Ovary (tissue), 9 donors: ENCODE data around the gene CDCA7L. TPM values are rescaled to one million over a fixed set of nuclear protein-coding genes. Genes with fewer than 3 reads are reported as not detected.
A peak's percentile ranks its signal among the peaks of the same experiment; 100 is the strongest.

ENCODE experiments used
- DNase-seq, 5 donors: peaks; one replicate each; pipeline ENCODE4 v3.0.0-alpha.2; 2019 to 2020
- H3K27ac ChIP-seq, 2 donors: fragments of 200-600 bp; one replicate each; pipeline versions ENCODE4 v1.5.1 to v1.8.0; 2019 to 2022
- H3K27me3 ChIP-seq: fragments of 200-600 bp; one replicate; pipeline ENCODE4 v1.8.0; 2022
- H3K36me3 ChIP-seq: fragments of 200-600 bp; sonication (generic); one replicate; pipeline ENCODE4 v1.5.1; 2019
- H3K4me1 ChIP-seq: one replicate; pipeline ENCODE4 v1.8.1; 2013; ENCODE audit warnings: mild to moderate bottlenecking, moderate library complexity; ENCODE audit not compliant: insufficient read depth
- H3K4me3 ChIP-seq: fragments of 200-600 bp; sonication (generic); one replicate; pipeline ENCODE4 v1.5.1; 2017
- H3K9me3 ChIP-seq, 2 donors: fragments of 200-600 bp in 1 of 2; sonication (generic) in 1 of 2; one replicate each; pipeline versions ENCODE4 v1.5.1 to v1.8.1; 2013 to 2019; ENCODE audit warnings: mild to moderate bottlenecking in 1 of 2, moderate library complexity in 1 of 2
- EP300 ChIP-seq: sonication (generic); formaldehyde crosslinking; IDR thresholded peaks from one replicate; pipeline ENCODE4 v1.6.1; 2017; ENCODE audit warnings: antibody characterized with exemption
- POLR2A ChIP-seq: fragments of 450-650 bp; IDR thresholded peaks from one replicate; pipeline ENCODE4 v1.6.1; 2017; ENCODE audit warnings: antibody characterized with exemption, mild to moderate bottlenecking, moderate library complexity
- WGBS, 3 donors: extraction: QIAGEN DNeasy Blood & Tissue Kit in 1 of 3; methylation state at CpG; one replicate each; pipeline versions ENCODE4 v1.1.5 to v1.1.7; 2013 to 2017; 5-methylcytosine and 5-hydroxymethylcytosine counted together
- intact Hi-C, 4 donors: fragments of 100-400 bp; cut with DNase I; formaldehyde crosslinking; loops; one replicate each; pipeline versions ENCODE4 v1.11.0 to v1.15.1; 2022 to 2023
- polyA plus RNA-seq, 2 donors: library from polyadenylated mRNA; stranded (reverse); fragments of 200-250 nt in 1 of 2; fragments of 350-450 nt in 1 of 2; fragmentation: Illumina TruSeq in 1 of 2; extraction: RNeasy Lipid Tissue Mini Kit (QIAGEN cat#74804) in 1 of 2; gene quantifications; one replicate each; pipeline ENCODE4 v1.2.3, GENCODE V29; 2013 to 2014
- total RNA-seq, 7 donors: library from RNA; depleted of rRNA in 2 of 7; stranded (reverse); fragments of >200 nt in 2 of 7; fragmentation: NEBNext Ultra II Directional in 3 of 7; extraction: Animal tissue kit (Norgen Biotek cat#: 25700) in 3 of 7; gene quantifications; one replicate each; pipeline versions ENCODE4 v1.1.0 to v1.2.4, GENCODE V29; 2016 to 2023
- TF ChIP-seq, protein P1 (sequence below), 3 donors: fragments of 450-650 bp in 2 of 3; fragments of 200-600 bp in 1 of 3; IDR thresholded peaks; one replicate each; pipeline versions ENCODE4 v1.5.1 to v1.8.0; 2016 to 2022; ENCODE audit warnings: antibody characterized with exemption in 3 of 3, mild to moderate bottlenecking in 1 of 3
- donor health status: DM: no; HTN: no; CAD: no; lungs with moderate emphysema.
- donor health status: DM: no; HTN: no; CAD: no.
- donor health status: Bipolar disorder and iron deficiency.
- donor health status: DM: yes; HTN: yes; CAD: no.
- donor health status: DM: no; HTN: no; CAD: no.
- donor health status: DM: yes; HTN: yes; CAD: no.

CDCA7L gene
- total and polyA plus RNA-seq, 9 donors, result 16.8 to 35.1 (median 26.8) TPM

DNA sequence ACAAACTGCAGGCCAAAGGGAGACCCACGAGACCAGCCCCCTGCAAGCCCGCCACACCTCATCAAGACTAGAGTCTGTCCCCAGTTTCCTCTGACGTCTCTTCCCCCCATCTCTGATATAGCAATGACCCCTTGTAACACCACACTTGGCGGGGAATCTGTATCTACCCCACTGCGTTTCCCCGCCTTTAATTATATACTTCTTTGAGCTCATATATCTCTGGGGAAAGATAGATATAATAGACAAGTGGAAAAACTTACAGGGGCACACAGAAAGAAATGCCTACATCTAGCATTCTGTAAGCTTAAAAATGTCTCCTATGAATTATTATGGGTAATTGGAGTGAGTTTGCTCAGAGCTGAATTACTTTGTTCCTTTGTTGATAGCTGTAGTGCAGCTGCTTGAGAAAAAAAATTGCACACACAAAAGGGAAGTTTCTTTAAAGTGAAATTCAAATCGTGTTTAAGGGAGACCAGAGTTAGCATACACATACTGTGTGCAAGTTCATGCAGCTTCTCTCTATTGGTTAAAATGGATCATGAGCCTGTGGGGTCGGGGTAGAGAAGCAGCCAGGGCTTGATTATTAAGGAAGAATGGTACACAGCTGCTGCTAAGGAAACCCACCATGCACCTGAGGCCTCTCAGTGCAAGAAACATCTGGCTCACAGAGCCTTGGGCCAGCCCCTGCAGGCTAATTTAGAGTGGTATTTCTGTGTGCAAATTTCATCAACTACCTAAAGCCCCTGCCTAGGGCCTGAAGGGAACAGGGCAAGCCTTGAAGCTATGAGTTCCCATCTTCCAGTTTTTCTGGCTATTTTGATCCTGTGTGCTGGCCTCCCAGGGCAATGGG lies 32.5 kb downstream of the CDCA7L start:
- no peak for DNase-seq
- TF ChIP-seq, protein P1, sequence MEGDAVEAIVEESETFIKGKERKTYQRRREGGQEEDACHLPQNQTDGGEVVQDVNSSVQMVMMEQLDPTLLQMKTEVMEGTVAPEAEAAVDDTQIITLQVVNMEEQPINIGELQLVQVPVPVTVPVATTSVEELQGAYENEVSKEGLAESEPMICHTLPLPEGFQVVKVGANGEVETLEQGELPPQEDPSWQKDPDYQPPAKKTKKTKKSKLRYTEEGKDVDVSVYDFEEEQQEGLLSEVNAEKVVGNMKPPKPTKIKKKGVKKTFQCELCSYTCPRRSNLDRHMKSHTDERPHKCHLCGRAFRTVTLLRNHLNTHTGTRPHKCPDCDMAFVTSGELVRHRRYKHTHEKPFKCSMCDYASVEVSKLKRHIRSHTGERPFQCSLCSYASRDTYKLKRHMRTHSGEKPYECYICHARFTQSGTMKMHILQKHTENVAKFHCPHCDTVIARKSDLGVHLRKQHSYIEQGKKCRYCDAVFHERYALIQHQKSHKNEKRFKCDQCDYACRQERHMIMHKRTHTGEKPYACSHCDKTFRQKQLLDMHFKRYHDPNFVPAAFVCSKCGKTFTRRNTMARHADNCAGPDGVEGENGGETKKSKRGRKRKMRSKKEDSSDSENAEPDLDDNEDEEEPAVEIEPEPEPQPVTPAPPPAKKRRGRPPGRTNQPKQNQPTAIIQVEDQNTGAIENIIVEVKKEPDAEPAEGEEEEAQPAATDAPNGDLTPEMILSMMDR (IDR thresholded peaks at IDR 0.05), result no peak
- TF ChIP-seq EP300 (no peak), POLR2A (no peak)
- H3K27me3 ChIP-seq, result no peaks in the 10 kb centered on the region
- H3K4me1 ChIP-seq, result peaks cover 4% of the 10 kb centered on the region
- no peak overlapping the region for H3K27ac ChIP-seq
- H3K4me3 ChIP-seq, result no peak overlapping the region
- H3K36me3 ChIP-seq, result no peaks in the 10 kb centered on the region
- H3K9me3 ChIP-seq, result no peaks in the 10 kb centered on the region
- WGBS, 3 donors, result 73 to 77% (median 76%) methylated on average over 8 of the region's 8 CpGs
- intact Hi-C loops, result no loop called here

DNA sequence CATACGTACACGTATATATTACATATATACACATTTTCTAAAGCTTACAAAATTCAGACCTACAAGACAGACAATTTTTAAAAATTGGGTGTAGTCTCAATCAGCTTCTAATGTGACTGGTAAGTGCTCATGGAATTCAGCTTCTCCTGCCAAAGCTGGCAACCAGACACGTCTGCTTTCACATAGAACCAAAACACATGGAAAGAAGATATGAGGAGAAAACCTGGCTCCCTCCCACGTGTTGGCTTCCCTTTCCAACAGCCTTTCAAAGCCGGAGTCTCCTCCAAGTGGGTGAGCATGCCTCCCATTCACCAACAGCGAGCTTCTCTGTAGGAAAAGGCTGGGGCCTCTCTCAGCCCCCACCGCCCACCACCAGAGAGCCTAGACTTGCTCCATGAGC lies 33.4 kb downstream of the CDCA7L start:
- intact Hi-C loops, result no loop called here
- no peaks in the 10 kb centered on the region for H3K36me3 ChIP-seq

DNA sequence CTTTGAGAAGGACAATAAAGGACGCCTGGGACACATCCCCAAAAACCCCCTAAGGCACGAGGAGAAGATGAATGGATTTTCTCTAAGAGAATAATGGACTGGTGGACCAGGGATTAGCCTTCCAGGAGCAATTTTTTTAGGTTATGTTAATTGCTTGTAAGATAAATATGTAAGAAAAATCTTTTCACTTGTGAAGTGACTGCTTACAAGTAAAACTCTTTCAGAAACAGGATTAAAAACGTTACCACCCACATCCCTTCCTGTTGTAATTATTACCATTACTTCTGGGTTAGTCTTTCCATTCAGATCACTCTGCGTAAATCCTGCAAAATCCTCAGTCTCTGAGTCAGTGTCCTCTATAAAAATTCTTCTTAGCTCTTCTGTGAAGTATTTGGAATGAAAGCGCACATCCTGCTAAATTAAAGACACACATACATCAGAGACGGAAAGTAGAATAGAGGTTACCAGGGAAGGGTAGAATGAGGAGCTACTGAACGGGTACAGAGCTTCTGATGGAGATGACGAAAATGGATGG lies 34.3 kb downstream of the CDCA7L start:
- WGBS, 3 donors, result 84 to 91% (median 91%) methylated on average over 8 of the region's 8 CpGs
- H3K36me3 ChIP-seq, result no peaks in the 10 kb centered on the region
- peaks cover 4% of the 10 kb centered on the region for H3K4me1 ChIP-seq
- no peaks in the 10 kb centered on the region for H3K9me3 ChIP-seq
- H3K27me3 ChIP-seq, result no peaks in the 10 kb centered on the region
- no peak overlapping the region for H3K27ac ChIP-seq
- DNase-seq, result no peak
- H3K4me3 ChIP-seq, result no peak overlapping the region
- intact Hi-C loops, result no loop called here
- TF ChIP-seq, protein P1 (IDR thresholded peaks at IDR 0.05), result no peak
- TF ChIP-seq POLR2A, result no peak
- no peak for TF ChIP-seq EP300

More for the DNA sequence above, 33.4 kb downstream of the CDCA7L start:
- H3K4me3 ChIP-seq, result no peak overlapping the region
- no peaks in the 10 kb centered on the region for H3K9me3 ChIP-seq
- H3K27me3 ChIP-seq, result no peaks in the 10 kb centered on the region
- TF ChIP-seq EP300, result no peak
- TF ChIP-seq POLR2A, result no peak
- TF ChIP-seq, protein P1 (IDR thresholded peaks at IDR 0.05), result no peak
- H3K27ac ChIP-seq, result no peak overlapping the region
- WGBS, 3 donors, result 29 to 36% (median 34%) methylated on average over 7 of the region's 7 CpGs
- H3K4me1 ChIP-seq, result peaks cover 4% of the 10 kb centered on the region
- peak in 4 of 5 donors; percentile 35 to 59 (median 48) for DNase-seq

DNA sequence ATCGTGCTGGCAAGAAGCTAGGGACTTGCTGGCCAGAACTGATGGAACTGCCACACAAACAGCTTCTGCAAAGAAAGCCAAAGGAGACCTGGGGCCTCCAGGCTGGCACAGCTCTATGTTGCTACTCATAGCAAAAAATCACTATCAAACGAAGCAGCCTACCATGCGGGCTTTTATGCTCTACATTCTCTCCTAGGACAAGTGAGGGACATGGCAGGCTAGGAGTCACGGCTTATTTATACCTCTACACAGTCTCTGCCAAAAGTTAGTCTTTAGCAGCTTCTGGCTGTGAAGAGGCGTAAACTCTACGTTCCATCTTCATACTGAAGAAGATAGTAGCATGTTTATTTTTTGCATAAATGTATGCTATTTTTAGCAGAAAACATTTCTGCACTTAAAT lies 35.4 kb downstream of the CDCA7L start:
- H3K27me3 ChIP-seq, result no peaks in the 10 kb centered on the region
- DNase-seq, result no peak
- H3K9me3 ChIP-seq, result no peaks in the 10 kb centered on the region
- no peaks in the 10 kb centered on the region for H3K36me3 ChIP-seq
- no peak overlapping the region for H3K27ac ChIP-seq
- intact Hi-C loops, result no loop called here
- H3K4me3 ChIP-seq, result no peak overlapping the region
- TF ChIP-seq, protein P1 (IDR thresholded peaks at IDR 0.05), result no peak
- no peak for TF ChIP-seq EP300
- TF ChIP-seq POLR2A, result no peak
- peaks cover 4% of the 10 kb centered on the region for H3K4me1 ChIP-seq
- WGBS, 3 donors, result 59 to 72% (median 67%) methylated on average over 6 of the region's 6 CpGs
